Measurements from ENCODE around the gene MEF2C. TPM values are rescaled to one million over a fixed set of nuclear protein-coding genes. Genes with fewer than 3 reads are reported as not detected.

Gene MEF2C
- total and polyA plus RNA-seq, 2 experiments from 2014 or later = 0.97 to 1.6 TPM

GRCh38 chr5:88761939-88762338, 121.0 kb downstream of the MEF2C start:
- Mint-ChIP-seq H3K4me1 (peaks cover 11% of the 10 kb centered on the region), H3K27me3 (ENCODE audit: insufficient read depth, low read depth, poor library complexity) (no peaks in the 10 kb centered on the region), H3K9me3 (no peaks in the 10 kb centered on the region), H3K4me3 (no peak overlapping the region), H3K27ac (no peak overlapping the region), H3K36me3 (ENCODE audit: low read depth) (no peaks in the 10 kb centered on the region)
- Histone ChIP-seq H3K27ac (ENCODE audit: low read depth) (no peak overlapping the region), H3K79me2 (replicated peaks; ENCODE audit: insufficient read depth) (no peaks in the 10 kb centered on the region), H3F3A (replicated peaks; ENCODE audit: low read depth) (no peaks in the 10 kb centered on the region), H4K20me1 (replicated peaks; ENCODE audit: insufficient read depth) (no peaks in the 10 kb centered on the region), H3K4me1 (ENCODE audit: insufficient read depth) (peaks cover 6% of the 10 kb centered on the region; the same call in 1 of the 2 replicates), H3K4me3 (no peak overlapping the region), H3K4me2 (no peak overlapping the region), H3K27me3 (ENCODE audit: insufficient read depth) (no peaks in the 10 kb centered on the region), H3K36me3 (ENCODE audit: insufficient read depth) (no peaks in the 10 kb centered on the region), H3K9me2 (ENCODE audit: insufficient read depth) (no peaks in the 10 kb centered on the region), H2AFZ (no peak overlapping the region; the same call in 1 of the 2 replicates)
- no peak for DNase-seq (ENCODE audit: low spot score)
- TF ChIP-seq, protein P1, sequence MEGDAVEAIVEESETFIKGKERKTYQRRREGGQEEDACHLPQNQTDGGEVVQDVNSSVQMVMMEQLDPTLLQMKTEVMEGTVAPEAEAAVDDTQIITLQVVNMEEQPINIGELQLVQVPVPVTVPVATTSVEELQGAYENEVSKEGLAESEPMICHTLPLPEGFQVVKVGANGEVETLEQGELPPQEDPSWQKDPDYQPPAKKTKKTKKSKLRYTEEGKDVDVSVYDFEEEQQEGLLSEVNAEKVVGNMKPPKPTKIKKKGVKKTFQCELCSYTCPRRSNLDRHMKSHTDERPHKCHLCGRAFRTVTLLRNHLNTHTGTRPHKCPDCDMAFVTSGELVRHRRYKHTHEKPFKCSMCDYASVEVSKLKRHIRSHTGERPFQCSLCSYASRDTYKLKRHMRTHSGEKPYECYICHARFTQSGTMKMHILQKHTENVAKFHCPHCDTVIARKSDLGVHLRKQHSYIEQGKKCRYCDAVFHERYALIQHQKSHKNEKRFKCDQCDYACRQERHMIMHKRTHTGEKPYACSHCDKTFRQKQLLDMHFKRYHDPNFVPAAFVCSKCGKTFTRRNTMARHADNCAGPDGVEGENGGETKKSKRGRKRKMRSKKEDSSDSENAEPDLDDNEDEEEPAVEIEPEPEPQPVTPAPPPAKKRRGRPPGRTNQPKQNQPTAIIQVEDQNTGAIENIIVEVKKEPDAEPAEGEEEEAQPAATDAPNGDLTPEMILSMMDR (conservative IDR thresholded peaks at IDR 0.05; ENCODE audit: low read depth in 2 of 2) = no peak
- TF ChIP-seq ETS1 (IDR thresholded peaks at IDR 0.05) (no peak), NANOG (IDR thresholded peaks at IDR 0.05; ENCODE audit: borderline replicate concordance) (no peak), EZH2phosphoT487 (IDR thresholded peaks at IDR 0.05; ENCODE audit: unreplicated experiment) (no peak), STAT1 (IDR thresholded peaks at IDR 0.05; ENCODE audit: unreplicated experiment) (no peak), JUNB (IDR thresholded peaks at IDR 0.05; ENCODE audit: unreplicated experiment) (no peak), EZH2 (IDR thresholded peaks at IDR 0.05; ENCODE audit: low read depth, unreplicated experiment) (no peak), POLR2AphosphoS5 (IDR thresholded peaks at IDR 0.05; ENCODE audit: low read depth) (no peak), ZNF462 (CRISPR knock-in tag; IDR thresholded peaks at IDR 0.05) (no peak), CREB1 (CRISPR knock-in tag; IDR thresholded peaks at IDR 0.05; ENCODE audit: low read depth) (no peak), ZNF114 (CRISPR knock-in tag; IDR thresholded peaks at IDR 0.05) (no peak), ZNF331 (CRISPR knock-in tag; IDR thresholded peaks at IDR 0.05; ENCODE audit: low read depth) (no peak)
- TF ChIP-seq, protein P2, sequence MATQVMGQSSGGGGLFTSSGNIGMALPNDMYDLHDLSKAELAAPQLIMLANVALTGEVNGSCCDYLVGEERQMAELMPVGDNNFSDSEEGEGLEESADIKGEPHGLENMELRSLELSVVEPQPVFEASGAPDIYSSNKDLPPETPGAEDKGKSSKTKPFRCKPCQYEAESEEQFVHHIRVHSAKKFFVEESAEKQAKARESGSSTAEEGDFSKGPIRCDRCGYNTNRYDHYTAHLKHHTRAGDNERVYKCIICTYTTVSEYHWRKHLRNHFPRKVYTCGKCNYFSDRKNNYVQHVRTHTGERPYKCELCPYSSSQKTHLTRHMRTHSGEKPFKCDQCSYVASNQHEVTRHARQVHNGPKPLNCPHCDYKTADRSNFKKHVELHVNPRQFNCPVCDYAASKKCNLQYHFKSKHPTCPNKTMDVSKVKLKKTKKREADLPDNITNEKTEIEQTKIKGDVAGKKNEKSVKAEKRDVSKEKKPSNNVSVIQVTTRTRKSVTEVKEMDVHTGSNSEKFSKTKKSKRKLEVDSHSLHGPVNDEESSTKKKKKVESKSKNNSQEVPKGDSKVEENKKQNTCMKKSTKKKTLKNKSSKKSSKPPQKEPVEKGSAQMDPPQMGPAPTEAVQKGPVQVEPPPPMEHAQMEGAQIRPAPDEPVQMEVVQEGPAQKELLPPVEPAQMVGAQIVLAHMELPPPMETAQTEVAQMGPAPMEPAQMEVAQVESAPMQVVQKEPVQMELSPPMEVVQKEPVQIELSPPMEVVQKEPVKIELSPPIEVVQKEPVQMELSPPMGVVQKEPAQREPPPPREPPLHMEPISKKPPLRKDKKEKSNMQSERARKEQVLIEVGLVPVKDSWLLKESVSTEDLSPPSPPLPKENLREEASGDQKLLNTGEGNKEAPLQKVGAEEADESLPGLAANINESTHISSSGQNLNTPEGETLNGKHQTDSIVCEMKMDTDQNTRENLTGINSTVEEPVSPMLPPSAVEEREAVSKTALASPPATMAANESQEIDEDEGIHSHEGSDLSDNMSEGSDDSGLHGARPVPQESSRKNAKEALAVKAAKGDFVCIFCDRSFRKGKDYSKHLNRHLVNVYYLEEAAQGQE (IDR thresholded peaks at IDR 0.05; ENCODE audit: unreplicated experiment) = no peak
- no peak for ATAC-seq
